T-helper 1 cell treated with Interleukin-12 subunit alpha and Interleukin-12 subunit beta and Interleukin-4 antibody, amounts not matched to agents 30 ng/mL and 1 ng/mL, for 36 hours (primary cell): ENCODE measurements around the gene PPIE. TPM values are rescaled to one million over a fixed set of nuclear protein-coding genes. Genes with fewer than 3 reads are reported as not detected.
"Not testable (repeated sequence)": the region's sequence is repeated elsewhere in the genome, so short reads cannot be mapped to it uniquely, and the experiment has no call there.

ENCODE experiments used
- intact Hi-C: fragments of 100-400 bp; cut with micrococcal nuclease; formaldehyde crosslinking; loops from one replicate; pipeline ENCODE4 v1.15.1; 2024
- total RNA-seq: library from RNA; stranded (reverse); gene quantifications from 2 replicates; pipeline ENCODE4 v1.2.3, GENCODE V29; 2022

PPIE gene
- total RNA-seq, 1 donor from 2014 or later: 61.3 TPM

- intact Hi-C loops: no loop called here
Observed at GRCh38 chr1:39757501-39757900, 18.8 kb downstream of the PPIE start.

GRCh38 chr1:39758556-39759435, 20.1 kb downstream of the PPIE start:
- intact Hi-C loops: no loop called here

GRCh38 chr1:39759436-39759726, 20.7 kb downstream of the PPIE start:
- intact Hi-C loops: no loop called here

GRCh38 chr1:39760074-39761008, 21.7 kb downstream of the PPIE start:
- intact Hi-C loops: no loop called here

GRCh38 chr1:39761016-39761415, 22.3 kb downstream of the PPIE start:
- intact Hi-C loops: no loop called here

GRCh38 chr1:39761557-39762260, 23.0 kb downstream of the PPIE start:
- intact Hi-C loops: no loop called here

GRCh38 chr1:39762550-39763540, 24.2 kb downstream of the PPIE start:
- intact Hi-C loops: no loop called here

GRCh38 chr1:39763619-39764374, 25.1 kb downstream of the PPIE start:
- intact Hi-C loops: not testable (repeated sequence)

- intact Hi-C loops: not testable (repeated sequence)
Observed at GRCh38 chr1:39764512-39764911, 25.8 kb downstream of the PPIE start.

- intact Hi-C loops: not testable (repeated sequence)
Observed at GRCh38 chr1:39766466-39766865, 27.8 kb downstream of the PPIE start.

- intact Hi-C loops: not testable (repeated sequence)
Observed at GRCh38 chr1:39769502-39769901, 30.8 kb downstream of the PPIE start.

- intact Hi-C loops: not testable (repeated sequence)
Observed at GRCh38 chr1:39770100-39771021, 31.7 kb downstream of the PPIE start.

- intact Hi-C loops: not testable (repeated sequence)
Observed at GRCh38 chr1:39771022-39771532, 32.4 kb downstream of the PPIE start, which contains the start of gene OXCT2. OXCT2 (minus strand) TSS chr1:39771348; CDS start chr1:39771255, 93 bp downstream.

GRCh38 chr1:39773369-39773979, 34.8 kb downstream of the PPIE start:
- intact Hi-C loops: not testable (repeated sequence)

- intact Hi-C loops: not testable (repeated sequence)
Observed at GRCh38 chr1:39775141-39775540, 36.5 kb downstream of the PPIE start.

GRCh38 chr1:39775676-39776399, 37.2 kb downstream of the PPIE start:
- intact Hi-C loops: not testable (repeated sequence)

- intact Hi-C loops: no loop called here
Observed at GRCh38 chr1:39776400-39776713, 37.7 kb downstream of the PPIE start.
